Measurements from ENCODE around the gene ANGEL1.

GRCh38 chr14:76786601-76787000, 26.1 kb downstream of the ANGEL1 start:
- TF ChIP-seq CTCF (IDR thresholded peaks at IDR 0.05) (no peak), SIN3A (IDR thresholded peaks at IDR 0.05; ENCODE audit: borderline replicate concordance, insufficient read depth, low read depth, low read length) (no peak), REST (IDR thresholded peaks at IDR 0.05; ENCODE audit: insufficient read depth in 1 of 2, low read depth in 2 of 2, low read length in 1 of 2) (no peak), POLR2AphosphoS5 (IDR thresholded peaks at IDR 0.05; ENCODE audit: low read depth, low read length) (no peak)

Measured in Panc1 (cell line).